OCI-LY7 (cell line): ENCODE data around the gene PINK1.

Experiments
- CTCF ChIP-seq: fragments of 200-600 bp; sonication (generic); conservative IDR thresholded peaks from 2 replicates; pipeline ENCODE4 v1.5.1; 2014; ENCODE audit warnings: mild to moderate bottlenecking, antibody characterized with exemption, low read length, moderate library complexity, mixed read lengths
- EZH2phosphoT487 ChIP-seq: fragments of 200-600 bp; sonication (generic); IDR thresholded peaks from 2 replicates; pipeline ENCODE4 v1.6.1; 2018; ENCODE audit warnings: low read depth, borderline replicate concordance, mild to moderate bottlenecking, mixed run types, antibody characterized with exemption, low read length, moderate library complexity, mixed read lengths

- TF ChIP-seq CTCF = no peak
- TF ChIP-seq EZH2phosphoT487 = no peak
These were observed 3.6 kb downstream of the PINK1 start for GRCh38 chr1:20636785-20637347.
